Measurements from ENCODE around the gene TRIM26.

DNA sequence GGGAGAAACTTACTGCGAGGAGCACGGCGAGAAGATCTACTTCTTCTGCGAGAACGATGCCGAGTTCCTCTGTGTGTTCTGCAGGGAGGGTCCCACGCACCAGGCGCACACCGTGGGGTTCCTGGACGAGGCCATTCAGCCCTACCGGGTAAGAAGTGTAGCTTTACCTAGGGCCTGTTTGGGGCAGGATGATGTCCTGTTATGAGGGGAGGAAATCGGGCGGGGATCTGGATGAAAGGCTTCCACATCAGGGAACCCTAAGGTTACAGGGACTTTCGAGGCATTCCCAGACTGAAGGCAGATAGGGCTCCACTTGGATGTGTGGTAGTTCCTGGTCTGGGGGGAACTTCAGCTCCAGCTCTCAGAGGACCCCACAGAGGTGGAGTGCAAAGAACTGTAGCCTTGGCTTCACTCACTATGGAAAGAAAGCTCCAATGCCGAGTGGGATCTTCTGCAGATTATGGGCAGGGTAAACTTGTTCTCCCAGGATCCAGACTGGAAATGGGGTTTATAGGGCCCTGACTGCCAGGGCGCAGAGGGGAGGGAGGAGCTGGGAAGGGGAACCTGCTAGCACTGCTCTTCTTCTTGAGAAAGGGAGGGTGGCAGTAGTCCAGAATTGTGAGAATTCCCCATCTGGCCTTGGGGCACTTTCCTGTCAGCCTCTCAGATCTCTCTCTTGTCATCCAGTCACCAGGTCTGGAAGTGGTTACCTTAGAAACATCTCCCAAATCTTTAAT lies 49.1 kb downstream of the TRIM26 start:
- TF ChIP-seq CTCF (conservative IDR thresholded peaks at IDR 0.05): no peak
- TF ChIP-seq ZFX (IDR thresholded peaks at IDR 0.05): no peak
